GM11168 (cell line): ENCODE data around the gene SIX5.

Experiments used
- in situ Hi-C: fragments of 300-500 bp; cut with MboI; formaldehyde crosslinking; loops from one replicate; pipeline ENCODE4 v1.12.0; 2022; ENCODE audit warnings: low sequenced_read_pairs; ENCODE audit not compliant: unreplicated experiment

SIX5 gene

DNA sequence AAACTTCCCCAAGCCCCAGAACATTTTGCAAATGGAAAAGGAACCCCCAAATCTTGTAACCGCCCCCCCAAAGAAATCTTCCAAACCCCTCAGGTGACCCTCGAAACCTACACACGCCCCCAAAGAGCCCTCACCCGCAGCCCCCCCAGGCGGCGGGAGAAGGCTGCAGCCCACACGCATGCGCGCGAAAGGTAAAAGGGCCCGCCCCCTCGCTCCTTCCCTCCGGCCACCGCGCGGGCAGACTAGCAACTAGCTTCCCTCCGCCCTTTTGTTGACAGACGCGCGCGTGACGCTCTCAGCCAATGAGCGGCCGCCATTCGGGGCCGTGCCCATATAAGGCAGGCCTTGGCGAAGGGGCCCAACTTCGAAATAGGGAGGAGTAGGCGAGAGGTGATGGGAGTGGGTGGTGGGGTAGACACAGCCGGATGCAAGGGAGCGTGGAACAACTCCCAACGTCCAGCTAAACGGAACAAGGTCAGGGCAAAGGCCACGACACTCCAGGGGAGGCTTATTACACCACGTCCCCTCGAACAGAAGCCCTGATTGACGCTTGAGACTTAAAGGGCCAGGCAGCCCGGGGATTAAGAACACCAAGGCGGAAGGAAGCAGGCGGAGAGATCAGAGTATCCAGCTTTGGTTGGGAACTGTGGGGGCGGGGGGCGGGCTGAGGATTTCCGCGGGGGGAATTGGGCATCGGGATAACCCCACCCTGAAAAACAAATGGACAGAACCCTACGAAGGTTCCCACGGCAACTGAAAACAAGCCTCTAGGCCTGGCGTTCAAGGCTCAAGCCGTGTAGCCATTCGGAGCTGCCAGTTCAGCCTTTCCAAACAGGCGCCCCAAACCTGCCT is 51.7 kb downstream of the SIX5 start:
- in situ Hi-C loops: no loop called here

GRCh38 chr19:45716359-45717130 is 52.5 kb downstream of the SIX5 start:
- in situ Hi-C loops: no loop called here

DNA sequence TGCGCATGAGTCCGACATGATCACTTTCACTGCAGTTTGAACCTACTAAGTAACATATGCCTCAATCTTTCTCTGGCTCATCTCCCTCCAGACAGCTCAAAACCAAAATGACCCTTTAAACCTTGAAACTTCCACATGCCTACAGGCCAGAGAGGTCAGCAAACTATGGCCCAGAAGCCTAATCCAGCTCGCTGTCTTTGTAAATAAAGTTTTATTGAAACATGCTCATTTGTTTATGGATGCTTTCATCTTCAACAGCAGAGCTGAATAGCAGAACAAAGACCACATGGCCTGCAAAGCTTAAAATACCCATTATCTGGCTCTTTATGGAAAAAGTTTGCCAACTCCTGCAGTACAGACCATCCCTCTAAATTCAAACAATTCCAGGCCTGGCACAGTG is 53.9 kb downstream of the SIX5 start:
- in situ Hi-C loops: no loop called here
